ENCODE measurements around the gene TVP23C.
"Not testable (repeated sequence)": the region's sequence is repeated elsewhere in the genome, so short reads cannot be mapped to it uniquely, and the experiment has no call there.

TVP23C gene

GRCh38 chr17:15563375-15563857 lies at the start of gene TVP23C:
Gene TVP23C, minus strand, starts transcription at chr17:15563483. Its CDS starts 35 bp downstream, at chr17:15563448.
- peak within 1 kb of the TSS; percentile 31; the same call in 1 of the 2 replicates for H3K27ac ChIP-seq

GRCh38 chr17:15592960-15593359 lies 29.7 kb upstream of the TVP23C start:
- H3K27ac ChIP-seq, result not testable (repeated sequence)

GRCh38 chr17:15591986-15592385 lies 28.7 kb upstream of the TVP23C start:
- H3K27ac ChIP-seq, result not testable (repeated sequence)

- not testable (repeated sequence) for H3K27ac ChIP-seq
Observed at GRCh38 chr17:15590844-15591243, 27.6 kb upstream of the TVP23C start.

GRCh38 chr17:15589544-15590536 lies 26.6 kb upstream of the TVP23C start:
- not testable (repeated sequence) for H3K27ac ChIP-seq

GRCh38 chr17:15588017-15588416 lies 24.7 kb upstream of the TVP23C start:
- not testable (repeated sequence) for H3K27ac ChIP-seq

- H3K27ac ChIP-seq, result not testable (repeated sequence)
Observed at GRCh38 chr17:15583313-15583712, 20.0 kb upstream of the TVP23C start.

GRCh38 chr17:15581462-15581861 lies 18.2 kb upstream of the TVP23C start:
- not testable (repeated sequence) for H3K27ac ChIP-seq

GRCh38 chr17:15576848-15577247 lies 13.6 kb upstream of the TVP23C start:
- not testable (repeated sequence) for H3K27ac ChIP-seq

GRCh38 chr17:15574660-15575059 lies 11.4 kb upstream of the TVP23C start:
- not testable (repeated sequence) for H3K27ac ChIP-seq

- not testable (repeated sequence) for H3K27ac ChIP-seq
- TF ChIP-seq CTCF (conservative IDR thresholded peaks at IDR 0.05), result 0 out of 2 replicates have a peak, but pooled peaks have one; percentile 11
Observed at GRCh38 chr17:15573870-15574269, 10.6 kb upstream of the TVP23C start.

- peak overlapping the region; percentile 31; the same call in 1 of the 2 replicates for H3K27ac ChIP-seq
Observed at GRCh38 chr17:15562613-15563374, 489 bp downstream of the TVP23C start.

GRCh38 chr17:15561439-15561838 lies 1.8 kb downstream of the TVP23C start:
- H3K27ac ChIP-seq, result not testable (repeated sequence)

- H3K27ac ChIP-seq, result not testable (repeated sequence)
Observed at GRCh38 chr17:15558403-15559105, 4.7 kb downstream of the TVP23C start.

GRCh38 chr17:15557334-15557832 lies 5.9 kb downstream of the TVP23C start:
- not testable (repeated sequence) for H3K27ac ChIP-seq

- not testable (repeated sequence) for H3K27ac ChIP-seq
Observed at GRCh38 chr17:15552932-15553331, 10.4 kb downstream of the TVP23C start.

- H3K27ac ChIP-seq, result not testable (repeated sequence)
Observed at GRCh38 chr17:15549552-15549951, 13.7 kb downstream of the TVP23C start.

- H3K27ac ChIP-seq, result not testable (repeated sequence)
Observed at GRCh38 chr17:15546604-15547003, 16.7 kb downstream of the TVP23C start.

GRCh38 chr17:15540371-15541219 lies 22.7 kb downstream of the TVP23C start:
- H3K27ac ChIP-seq, result not testable (repeated sequence)

All from VCaP (cell line).